ENCODE measurements around the gene WNT10A. TPM values are rescaled to one million over a fixed set of nuclear protein-coding genes. Genes with fewer than 3 reads are reported as not detected.
"Not testable (repeated sequence)": the region's sequence is repeated elsewhere in the genome, so short reads cannot be mapped to it uniquely, and the experiment has no call there.

WNT10A gene
- total RNA-seq, 2 donors from 2014 or later, result 3.6 to 4.3 TPM

GRCh38 chr2:218833023-218833609, 47.5 kb upstream of the WNT10A start:
- intact Hi-C loops (cut with DNase I), result no loop called here

GRCh38 chr2:218834685-218835084, 46.0 kb upstream of the WNT10A start:
- DNase-seq (ENCODE audit: low spot score), result no peak
- Histone ChIP-seq H3K4me1 (replicated peaks) (no peaks in the 10 kb centered on the region), H3K27ac (no peak overlapping the region), H3K9me3 (no peaks in the 10 kb centered on the region), H3K27me3 (replicated peaks; ENCODE audit: insufficient read depth) (no peaks in the 10 kb centered on the region), H3K4me3 (no peak overlapping the region), H3K36me3 (no peaks in the 10 kb centered on the region)
- 44% methylated on average over 4 of the region's 4 CpGs for WGBS
- no peak for TF ChIP-seq POLR2A (IDR thresholded peaks at IDR 0.05)
- TF ChIP-seq CTCF (IDR thresholded peaks at IDR 0.05), result no peak
- TF ChIP-seq POLR2AphosphoS5 (IDR thresholded peaks at IDR 0.05), result no peak
- intact Hi-C loops (cut with DNase I), result no loop called here

More at GRCh38 chr2:218833023-218833609, 47.5 kb upstream of the WNT10A start:
- H3K9me3 ChIP-seq, result no peaks in the 10 kb centered on the region
- H3K4me1 ChIP-seq (replicated peaks), result no peaks in the 10 kb centered on the region
- DNase-seq (ENCODE audit: low spot score), result no peak
- no peak overlapping the region for H3K4me3 ChIP-seq
- WGBS, result 82% methylated on average over 4 of the region's 4 CpGs
- no peak overlapping the region for H3K27ac ChIP-seq
- no peaks in the 10 kb centered on the region for H3K27me3 ChIP-seq (replicated peaks; ENCODE audit: insufficient read depth)
- TF ChIP-seq POLR2AphosphoS5 (IDR thresholded peaks at IDR 0.05), result no peak
- H3K36me3 ChIP-seq, result no peaks in the 10 kb centered on the region

GRCh38 chr2:218837495-218837894, 43.2 kb upstream of the WNT10A start:
- Histone ChIP-seq H3K4me1 (replicated peaks) (no peaks in the 10 kb centered on the region), H3K4me3 (no peak overlapping the region), H3K27ac (no peak overlapping the region), H3K36me3 (no peaks in the 10 kb centered on the region), H3K9me3 (no peaks in the 10 kb centered on the region), H3K27me3 (replicated peaks; ENCODE audit: insufficient read depth) (no peaks in the 10 kb centered on the region)
- intact Hi-C loops (cut with DNase I), result no loop called here
- TF ChIP-seq POLR2AphosphoS5 (IDR thresholded peaks at IDR 0.05) (no peak), POLR2A (IDR thresholded peaks at IDR 0.05) (no peak), CTCF (IDR thresholded peaks at IDR 0.05) (no peak)
- no peak for DNase-seq (ENCODE audit: low spot score)
- 85% methylated on average over 2 of the region's 2 CpGs for WGBS

GRCh38 chr2:218839430-218839829, 41.2 kb upstream of the WNT10A start:
- Histone ChIP-seq H3K36me3 (no peaks in the 10 kb centered on the region), H3K27ac (no peak overlapping the region), H3K9me3 (no peaks in the 10 kb centered on the region), H3K4me3 (no peak overlapping the region), H3K27me3 (replicated peaks; ENCODE audit: insufficient read depth) (no peaks in the 10 kb centered on the region), H3K4me1 (replicated peaks) (no peaks in the 10 kb centered on the region)
- intact Hi-C loops (cut with DNase I), result no loop called here
- TF ChIP-seq POLR2A (IDR thresholded peaks at IDR 0.05) (no peak), POLR2AphosphoS5 (IDR thresholded peaks at IDR 0.05) (no peak), CTCF (IDR thresholded peaks at IDR 0.05) (no peak)
- 76% methylated on average over 4 of the region's 4 CpGs for WGBS
- DNase-seq (ENCODE audit: low spot score), result no peak

- TF ChIP-seq POLR2AphosphoS5 (IDR thresholded peaks at IDR 0.05), result no peak
- TF ChIP-seq POLR2A (IDR thresholded peaks at IDR 0.05), result no peak
- no peak for TF ChIP-seq CTCF (IDR thresholded peaks at IDR 0.05)
- Histone ChIP-seq H3K4me1 (replicated peaks) (no peaks in the 10 kb centered on the region), H3K27ac (no peak overlapping the region), H3K4me3 (no peak overlapping the region), H3K27me3 (replicated peaks; ENCODE audit: insufficient read depth) (no peaks in the 10 kb centered on the region), H3K9me3 (no peaks in the 10 kb centered on the region), H3K36me3 (no peaks in the 10 kb centered on the region)
- no peak for DNase-seq (ENCODE audit: low spot score)
- intact Hi-C loops (cut with DNase I), result no loop called here
- WGBS, result 91% methylated on average over 1 of the region's 1 CpG
Observed at GRCh38 chr2:218839888-218840287, 40.8 kb upstream of the WNT10A start.

- WGBS, result 91% methylated on average over 5 of the region's 5 CpGs
- H3K4me1 ChIP-seq (replicated peaks); DNase-seq (ENCODE audit: low spot score): not testable (repeated sequence)
Observed at GRCh38 chr2:218844334-218844733, 36.3 kb upstream of the WNT10A start.

GRCh38 chr2:218846963-218847362, 33.7 kb upstream of the WNT10A start:
- intact Hi-C loops (cut with DNase I), result loop anchor here (2.0 kb wide), 1 partner anchor 136 kb away; the partner anchor contains the start of gene TTLL4

More at GRCh38 chr2:218844334-218844733, 36.3 kb upstream of the WNT10A start:
- H3K27me3 ChIP-seq (replicated peaks; ENCODE audit: insufficient read depth); intact Hi-C loops (cut with DNase I); H3K9me3 ChIP-seq; H3K4me3 ChIP-seq; H3K36me3 ChIP-seq; H3K27ac ChIP-seq: not testable (repeated sequence)

More at GRCh38 chr2:218846963-218847362, 33.7 kb upstream of the WNT10A start:
- not testable (repeated sequence) for H3K27me3 ChIP-seq (replicated peaks; ENCODE audit: insufficient read depth); H3K36me3 ChIP-seq; H3K9me3 ChIP-seq; H3K4me3 ChIP-seq; H3K4me1 ChIP-seq (replicated peaks); DNase-seq (ENCODE audit: low spot score); H3K27ac ChIP-seq
- WGBS, result 48% methylated on average over 10 of the region's 18 CpGs
